ENCODE results near the gene DPP6.

GRCh38 chr7:154777908-154778307 is 725.7 kb downstream of the DPP6 start:
- no peak for TF ChIP-seq POLR2AphosphoS5 (IDR thresholded peaks at IDR 0.05)
- TF ChIP-seq, protein P1, sequence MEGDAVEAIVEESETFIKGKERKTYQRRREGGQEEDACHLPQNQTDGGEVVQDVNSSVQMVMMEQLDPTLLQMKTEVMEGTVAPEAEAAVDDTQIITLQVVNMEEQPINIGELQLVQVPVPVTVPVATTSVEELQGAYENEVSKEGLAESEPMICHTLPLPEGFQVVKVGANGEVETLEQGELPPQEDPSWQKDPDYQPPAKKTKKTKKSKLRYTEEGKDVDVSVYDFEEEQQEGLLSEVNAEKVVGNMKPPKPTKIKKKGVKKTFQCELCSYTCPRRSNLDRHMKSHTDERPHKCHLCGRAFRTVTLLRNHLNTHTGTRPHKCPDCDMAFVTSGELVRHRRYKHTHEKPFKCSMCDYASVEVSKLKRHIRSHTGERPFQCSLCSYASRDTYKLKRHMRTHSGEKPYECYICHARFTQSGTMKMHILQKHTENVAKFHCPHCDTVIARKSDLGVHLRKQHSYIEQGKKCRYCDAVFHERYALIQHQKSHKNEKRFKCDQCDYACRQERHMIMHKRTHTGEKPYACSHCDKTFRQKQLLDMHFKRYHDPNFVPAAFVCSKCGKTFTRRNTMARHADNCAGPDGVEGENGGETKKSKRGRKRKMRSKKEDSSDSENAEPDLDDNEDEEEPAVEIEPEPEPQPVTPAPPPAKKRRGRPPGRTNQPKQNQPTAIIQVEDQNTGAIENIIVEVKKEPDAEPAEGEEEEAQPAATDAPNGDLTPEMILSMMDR (IDR thresholded peaks at IDR 0.05), result no peak
